ENCODE measurements around the gene CD93. TPM values are rescaled to one million over a fixed set of nuclear protein-coding genes. Genes with fewer than 3 reads are reported as not detected.

Gene CD93
- total and polyA plus RNA-seq, 2 donors from 2014 or later = 9.9 to 104 TPM

DNA sequence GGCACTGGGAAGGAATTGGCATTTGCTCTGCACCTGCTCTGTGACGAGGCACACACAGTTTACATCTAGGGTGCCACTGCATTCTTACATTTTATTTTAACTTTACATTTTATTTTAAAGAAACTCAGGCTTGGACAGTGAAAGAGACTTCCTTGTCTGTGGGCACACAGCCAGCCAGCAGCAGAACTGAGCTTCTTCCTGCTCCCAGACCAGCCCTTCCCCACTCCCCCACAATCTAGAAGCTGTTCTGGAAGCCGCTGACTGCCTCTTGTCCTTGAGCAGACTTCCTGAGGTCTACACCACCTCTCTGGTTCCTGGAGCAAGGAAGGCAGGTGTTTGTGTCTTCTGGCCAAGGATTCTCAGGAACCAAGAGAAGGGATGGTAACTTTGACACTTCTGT is 27.9 kb upstream of the CD93 start:
- Histone ChIP-seq H3K27ac (ENCODE audit: low read depth in 2 of 2, low read length in 2 of 2) (no peak overlapping the region), H3K36me3 (ENCODE audit: control insufficient read depth in 2 of 3, insufficient read depth in 3 of 3, low read length in 3 of 3) (no peaks in the 10 kb centered on the region), H3K4me1 (ENCODE audit: control insufficient read depth in 2 of 3, insufficient read depth in 2 of 3, low read depth in 1 of 3, low read length in 3 of 3) (peaks cover 0 to 2% (median 0%) of the 10 kb centered on the region in 3 donors), H3K4me3 (ENCODE audit: low read length in 3 of 3) (no peak overlapping the region), H3K27me3 (ENCODE audit: control insufficient read depth, insufficient read depth, low read length) (no peaks in the 10 kb centered on the region), H3K9me3 (ENCODE audit: control insufficient read depth in 2 of 3, insufficient read depth in 1 of 3, low read length in 3 of 3) (no peaks in the 10 kb centered on the region), H3K9ac (ENCODE audit: low read length in 3 of 3) (no peak overlapping the region)
- intact Hi-C loops (cut with DNase I) = no loop called here
- DNase-seq (peak in 1 of 5 donors; percentile 59), FAIRE-seq (no peak)
- TF ChIP-seq, protein P1, sequence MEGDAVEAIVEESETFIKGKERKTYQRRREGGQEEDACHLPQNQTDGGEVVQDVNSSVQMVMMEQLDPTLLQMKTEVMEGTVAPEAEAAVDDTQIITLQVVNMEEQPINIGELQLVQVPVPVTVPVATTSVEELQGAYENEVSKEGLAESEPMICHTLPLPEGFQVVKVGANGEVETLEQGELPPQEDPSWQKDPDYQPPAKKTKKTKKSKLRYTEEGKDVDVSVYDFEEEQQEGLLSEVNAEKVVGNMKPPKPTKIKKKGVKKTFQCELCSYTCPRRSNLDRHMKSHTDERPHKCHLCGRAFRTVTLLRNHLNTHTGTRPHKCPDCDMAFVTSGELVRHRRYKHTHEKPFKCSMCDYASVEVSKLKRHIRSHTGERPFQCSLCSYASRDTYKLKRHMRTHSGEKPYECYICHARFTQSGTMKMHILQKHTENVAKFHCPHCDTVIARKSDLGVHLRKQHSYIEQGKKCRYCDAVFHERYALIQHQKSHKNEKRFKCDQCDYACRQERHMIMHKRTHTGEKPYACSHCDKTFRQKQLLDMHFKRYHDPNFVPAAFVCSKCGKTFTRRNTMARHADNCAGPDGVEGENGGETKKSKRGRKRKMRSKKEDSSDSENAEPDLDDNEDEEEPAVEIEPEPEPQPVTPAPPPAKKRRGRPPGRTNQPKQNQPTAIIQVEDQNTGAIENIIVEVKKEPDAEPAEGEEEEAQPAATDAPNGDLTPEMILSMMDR (IDR thresholded peaks at IDR 0.05; ENCODE audit: borderline replicate concordance, extremely low read depth, insufficient read depth) = no peak

DNA sequence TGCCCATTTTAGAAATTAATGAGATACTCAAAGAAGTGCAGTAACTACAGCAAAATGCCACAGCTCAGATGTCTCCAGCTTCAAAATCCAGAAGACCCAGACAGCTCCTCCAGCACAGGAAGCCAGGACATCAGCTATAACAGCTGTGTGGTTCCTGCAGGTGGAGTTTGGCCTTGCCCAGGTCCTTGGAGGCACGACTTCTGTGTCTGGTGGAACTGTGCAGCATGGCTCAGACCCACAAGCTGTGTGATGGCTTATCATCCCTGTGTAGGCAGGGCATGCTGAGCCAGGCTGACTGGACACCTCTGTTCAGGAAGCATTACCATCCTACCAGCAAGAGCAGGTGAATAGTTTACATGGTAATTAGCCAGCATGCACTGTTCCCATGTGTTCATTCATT is 26.5 kb upstream of the CD93 start:
- no peak overlapping the region for H3K9ac ChIP-seq (ENCODE audit: low read length in 3 of 3)
- DNase-seq (peak in 1 of 5 donors; percentile 22), FAIRE-seq (no peak)
- no peak overlapping the region for H3K4me3 ChIP-seq (ENCODE audit: low read length in 3 of 3)
- TF ChIP-seq, protein P1 (IDR thresholded peaks at IDR 0.05; ENCODE audit: borderline replicate concordance, extremely low read depth, insufficient read depth) = no peak
- H3K27ac ChIP-seq (ENCODE audit: low read depth in 2 of 2, low read length in 2 of 2) = no peak overlapping the region
- H3K4me1 ChIP-seq (ENCODE audit: control insufficient read depth in 2 of 3, insufficient read depth in 2 of 3, low read depth in 1 of 3, low read length in 3 of 3) = peaks cover 0 to 2% (median under 1%) of the 10 kb centered on the region in 3 donors
- H3K36me3 ChIP-seq (ENCODE audit: control insufficient read depth in 2 of 3, insufficient read depth in 3 of 3, low read length in 3 of 3) = no peaks in the 10 kb centered on the region
- H3K27me3 ChIP-seq (ENCODE audit: control insufficient read depth, insufficient read depth, low read length) = no peaks in the 10 kb centered on the region
- intact Hi-C loops (cut with DNase I) = no loop called here
- H3K9me3 ChIP-seq (ENCODE audit: control insufficient read depth in 2 of 3, insufficient read depth in 1 of 3, low read length in 3 of 3) = no peaks in the 10 kb centered on the region

DNA sequence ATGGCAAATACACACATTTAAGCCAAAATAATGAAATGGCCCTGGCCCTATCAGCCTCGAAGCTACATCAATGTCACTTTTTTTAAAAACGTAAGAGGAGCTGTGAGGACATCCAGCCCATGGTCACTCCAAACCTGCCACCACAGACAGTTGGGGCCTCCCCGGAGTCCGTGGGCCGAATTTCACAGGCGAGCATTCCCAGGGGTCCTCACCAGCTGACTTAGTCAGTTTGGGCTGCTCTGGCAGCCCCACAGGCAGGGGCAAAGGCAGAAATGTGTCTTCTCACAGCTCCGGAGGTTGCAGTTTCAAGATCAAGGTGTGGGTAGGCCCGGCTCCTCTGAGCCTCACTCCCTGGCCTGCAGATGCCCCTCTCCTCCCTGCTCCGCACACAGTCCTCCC is 25.8 kb upstream of the CD93 start:
- peak in 1 of 5 donors; percentile 38 for DNase-seq
- Histone ChIP-seq H3K9ac (ENCODE audit: low read length in 3 of 3) (no peak overlapping the region), H3K36me3 (ENCODE audit: control insufficient read depth in 2 of 3, insufficient read depth in 3 of 3, low read length in 3 of 3) (no peaks in the 10 kb centered on the region), H3K4me3 (ENCODE audit: low read length in 3 of 3) (no peak overlapping the region), H3K9me3 (ENCODE audit: control insufficient read depth in 2 of 3, insufficient read depth in 1 of 3, low read length in 3 of 3) (no peaks in the 10 kb centered on the region), H3K4me1 (ENCODE audit: control insufficient read depth in 2 of 3, insufficient read depth in 2 of 3, low read depth in 1 of 3, low read length in 3 of 3) (peaks cover 0 to 4% (median 2%) of the 10 kb centered on the region in 3 donors), H3K27me3 (ENCODE audit: control insufficient read depth, insufficient read depth, low read length) (no peaks in the 10 kb centered on the region), H3K27ac (ENCODE audit: low read depth in 2 of 2, low read length in 2 of 2) (no peak overlapping the region)
- FAIRE-seq = no peak
- TF ChIP-seq, protein P1 (IDR thresholded peaks at IDR 0.05; ENCODE audit: borderline replicate concordance, extremely low read depth, insufficient read depth) = no peak
- intact Hi-C loops (cut with DNase I) = no loop called here
